ENCODE results near the gene SLC38A3. TPM values are rescaled to one million over a fixed set of nuclear protein-coding genes. Genes with fewer than 3 reads are reported as not detected.

Gene SLC38A3
- total RNA-seq, 1 experiment from 2014 or later, result 6.0 TPM

GRCh38 chr3:50246517-50246954 is 41.5 kb downstream of the SLC38A3 start:
- H3K27ac ChIP-seq (ENCODE audit: low read length), result peak overlapping the region; percentile 88
- H3K27me3 ChIP-seq (ENCODE audit: control insufficient read depth, insufficient read depth, low read length), result no peaks in the 10 kb centered on the region
- no peaks in the 10 kb centered on the region for H3K36me3 ChIP-seq (ENCODE audit: control insufficient read depth, insufficient read depth, low read length)
- no peak for DNase-seq (ENCODE audit: low read depth, low spot score)
- H3K9me3 ChIP-seq (ENCODE audit: control insufficient read depth, insufficient read depth, low read depth, low read length), result no peaks in the 10 kb centered on the region
- H3K4me3 ChIP-seq (ENCODE audit: low read depth in 2 of 2, low read length in 2 of 2), result no peak overlapping the region
- TF ChIP-seq TCF7L2 (IDR thresholded peaks at IDR 0.05; ENCODE audit: low read depth, low read length) (no peak), REST (IDR thresholded peaks at IDR 0.05; ENCODE audit: insufficient read depth in 1 of 2, low read depth in 2 of 2, low read length in 1 of 2) (no peak), CTCF (IDR thresholded peaks at IDR 0.05) (no peak), SIN3A (IDR thresholded peaks at IDR 0.05; ENCODE audit: borderline replicate concordance, insufficient read depth, low read depth, low read length) (no peak), POLR2AphosphoS5 (IDR thresholded peaks at IDR 0.05; ENCODE audit: low read depth, low read length) (no peak)
- no TSS peak for BruUV-seq (replicated peaks)
- ATAC-seq, result peak; percentile 56
- CTCF ChIA-PET, result interaction anchor here (0.8 to 1.3 kb wide), 3 partner anchors 11 to 51 kb away, joined by 4 to 6 read pairs (median 5); partner anchors contain the start of gene GNAI2
- peaks cover 48% of the 10 kb centered on the region for H3K4me1 ChIP-seq (ENCODE audit: control insufficient read depth, insufficient read depth, low read length)
- intact Hi-C loops (cut with micrococcal nuclease; ENCODE audit: unreplicated experiment) (no loop called here), in situ Hi-C loops (cut with HindIII; ENCODE audit: low pct_unique_long_range_greater_than_20kb, low sequenced_read_pairs) (no loop called here)
- POLR2A ChIA-PET, result no interaction called here

GRCh38 chr3:50248387-50248786 is 43.3 kb downstream of the SLC38A3 start:
- Histone ChIP-seq H3K27ac (ENCODE audit: low read length) (no peak overlapping the region), H3K9me3 (ENCODE audit: control insufficient read depth, insufficient read depth, low read depth, low read length) (no peaks in the 10 kb centered on the region), H3K4me3 (ENCODE audit: low read depth in 2 of 2, low read length in 2 of 2) (no peak overlapping the region), H3K36me3 (ENCODE audit: control insufficient read depth, insufficient read depth, low read length) (no peaks in the 10 kb centered on the region), H3K4me1 (ENCODE audit: control insufficient read depth, insufficient read depth, low read length) (peaks cover 36% of the 10 kb centered on the region), H3K27me3 (ENCODE audit: control insufficient read depth, insufficient read depth, low read length) (no peaks in the 10 kb centered on the region)
- intact Hi-C loops (cut with micrococcal nuclease; ENCODE audit: unreplicated experiment) (no loop called here), in situ Hi-C loops (cut with HindIII; ENCODE audit: low pct_unique_long_range_greater_than_20kb, low sequenced_read_pairs) (no loop called here)
- TF ChIP-seq CTCF (IDR thresholded peaks at IDR 0.05), result no peak
- no peak for TF ChIP-seq REST (IDR thresholded peaks at IDR 0.05; ENCODE audit: insufficient read depth in 1 of 2, low read depth in 2 of 2, low read length in 1 of 2)
- no peak for TF ChIP-seq POLR2AphosphoS5 (IDR thresholded peaks at IDR 0.05; ENCODE audit: low read depth, low read length)
- TF ChIP-seq SIN3A (IDR thresholded peaks at IDR 0.05; ENCODE audit: borderline replicate concordance, insufficient read depth, low read depth, low read length), result no peak
- TF ChIP-seq TCF7L2 (IDR thresholded peaks at IDR 0.05; ENCODE audit: low read depth, low read length), result no peak
- POLR2A ChIA-PET, result no interaction called here
- BruUV-seq (replicated peaks), result no TSS peak
- DNase-seq (ENCODE audit: low read depth, low spot score), result no peak
- ATAC-seq, result no peak
- CTCF ChIA-PET, result no interaction called here

All from Panc1 (cell line).